22Rv1 (cell line): Measurements from ENCODE around the gene ZFP82.

Experiments used
- H3K27ac ChIP-seq: fragments of 450-650 bp; 2 replicates; pipeline ENCODE4 v1.5.1; 2017
- CTCF ChIP-seq: fragments of 450-650 bp; IDR thresholded peaks from 2 replicates; pipeline ENCODE4 v1.5.1; 2017; ENCODE audit warnings: mild to moderate bottlenecking
- ZFX ChIP-seq: fragments of 450-650 bp; IDR thresholded peaks from 2 replicates; pipeline ENCODE4 v1.6.1; 2017; ENCODE audit warnings: antibody characterized with exemption, borderline replicate concordance

ZFP82 gene

GRCh38 chr19:36373638-36374156, 44.7 kb downstream of the ZFP82 start:
- no peak for TF ChIP-seq CTCF
- TF ChIP-seq ZFX = no peak
- H3K27ac ChIP-seq = no peak overlapping the region

- no peak for TF ChIP-seq ZFX
- TF ChIP-seq CTCF = no peak
- no peak overlapping the region for H3K27ac ChIP-seq
Measured at GRCh38 chr19:36371886-36372285, 46.6 kb downstream of the ZFP82 start.

GRCh38 chr19:36363845-36364244, 54.6 kb downstream of the ZFP82 start:
- no peak overlapping the region for H3K27ac ChIP-seq
- TF ChIP-seq ZFX (no peak), CTCF (no peak)
